HCT116 (cell line): ENCODE results near the gene FOXN3. TPM values are rescaled to one million over a fixed set of nuclear protein-coding genes. Genes with fewer than 3 reads are reported as not detected.
A peak's percentile ranks its signal among the peaks of the same experiment; 100 is the strongest.

Experiments used
- ATAC-seq: fragments of 200-7000 bp; cut with Tn5 transposase; 2 replicates; pipeline ENCODE4 v1.9.1; 2020; ENCODE audit warnings: mild to moderate bottlenecking, moderate library complexity
- BruUV-seq: library from RNA; stranded (reverse); fragments of 400-500 nt; replicated peaks from 2 replicates; lab custom pipeline; 2021; lab: Mats Ljungman, UMichigan
- CTCF ChIA-PET: fragments of 300-600 bp; sonication (Branson Sonifier 250); formaldehyde crosslinking; loops from one replicate; lab custom pipeline; 2021; ENCODE audit warnings: antibody characterized with exemption; lab: Charles Lee
- POLR2A ChIA-PET: fragments of 300-600, 350-600 bp; sonication (Branson Sonifier 250); formaldehyde crosslinking; loops from one replicate; lab custom pipeline; 2021; ENCODE audit warnings: antibody characterized with exemption; lab: Charles Lee
- RAD21 ChIA-PET, 2 experiments: fragments of 300-600 bp; sonication (Branson Sonifier 250); formaldehyde crosslinking; loops; one replicate each; lab custom pipeline; 2023; ENCODE audit warnings: low total read pairs in 2 of 2; ENCODE audit not compliant: uncharacterized antibody in 2 of 2, unreplicated experiment in 2 of 2, low non-redundant PET in 1 of 2; lab: Charles Lee
- DNase-seq: peaks from one replicate; pipeline ENCODE4 v3.0.0-alpha.2; 2010; ENCODE audit warnings: low read depth, low spot score
- H2AFZ ChIP-seq: fragments of 200-600 bp; shearing (Covaris generic), sonication (generic); 2 replicates; pipeline ENCODE4 v1.6.1; 2017; ENCODE audit warnings: low read depth, mixed run types, mixed read lengths, antibody characterized with exemption, low read length; ENCODE audit not compliant: poor library complexity, severe bottlenecking
- H3K27ac ChIP-seq: 2 replicates; pipeline ENCODE4 v1.5.1; 2012; ENCODE audit warnings: low read depth, low read length
- H3K27me3 ChIP-seq: fragments of 200-600 bp; sonication (generic); 2 replicates; pipeline ENCODE4 v1.6.1; 2016; ENCODE audit warnings: mixed run types, low read length, mixed read lengths; ENCODE audit not compliant: insufficient read depth
- H3K36me3 ChIP-seq, 2 experiments: fragments of 200-500 bp in 1 of 2; fragments of 200-600 bp in 1 of 2; sonication (Bioruptor generic) in 1 of 2; sonication (generic) in 1 of 2; 2 replicates each; pipeline versions ENCODE4 v1.5.1 to v1.6.1; 2014 to 2016; ENCODE audit warnings: low read length in 2 of 2, inconsistent platforms in 1 of 2, mixed read lengths in 1 of 2, mixed run types in 1 of 2; ENCODE audit not compliant: insufficient read depth in 2 of 2, control insufficient read depth in 1 of 2
- H3K4me1 ChIP-seq, 2 experiments: fragments of 200-600 bp in 1 of 2; sonication (generic) in 1 of 2; 2 replicates each; pipeline versions ENCODE4 v1.5.1 to v1.6.1; 2012 to 2017; ENCODE audit warnings: low read length in 2 of 2, inconsistent platforms in 1 of 2, mild to moderate bottlenecking in 1 of 2, mixed read lengths in 1 of 2, mixed run types in 1 of 2, moderate library complexity in 1 of 2; ENCODE audit not compliant: insufficient read depth in 2 of 2, control insufficient read depth in 1 of 2
- H3K4me2 ChIP-seq: fragments of 200-600 bp; sonication (generic); 2 replicates; pipeline ENCODE4 v1.6.1; 2017; ENCODE audit warnings: mixed run types, low read length, mixed read lengths
- H3K4me3 ChIP-seq, 2 experiments: fragments of 200-600 bp in 1 of 2; sonication (generic) in 1 of 2; replicated peaks in 1 of 2; 2 replicates each; pipeline ENCODE4 v1.5.1; 2011 to 2016; ENCODE audit warnings: low read length in 2 of 2, control low read depth in 1 of 2, low read depth in 1 of 2, mild to moderate bottlenecking in 1 of 2, mixed read lengths in 1 of 2, mixed run types in 1 of 2
- H3K79me2 ChIP-seq: fragments of 200-600 bp; sonication (generic); 2 replicates; pipeline ENCODE4 v1.6.1; 2017; ENCODE audit warnings: mild to moderate bottlenecking, mixed run types, low read length, moderate library complexity, mixed read lengths; ENCODE audit not compliant: insufficient read depth
- H3K9ac ChIP-seq: fragments of 200-600 bp; sonication (generic); 2 replicates; pipeline ENCODE4 v1.6.1; 2016; ENCODE audit warnings: low read length, mixed read lengths
- H3K9me2 ChIP-seq: fragments of 200-600 bp; sonication (generic), shearing (Covaris generic); 2 replicates; pipeline ENCODE4 v1.6.1; 2017; ENCODE audit warnings: mixed run types, mild to moderate bottlenecking, moderate library complexity; ENCODE audit not compliant: insufficient read depth
- H3K9me3 ChIP-seq, 2 experiments: fragments of 200-500 bp in 1 of 2; fragments of 200-600 bp in 1 of 2; sonication (Bioruptor generic) in 1 of 2; sonication (generic) in 1 of 2; 2 replicates each; pipeline ENCODE4 v1.6.1; 2014 to 2017; ENCODE audit warnings: low read length in 2 of 2, mixed read lengths in 2 of 2, inconsistent platforms in 1 of 2, low read depth in 1 of 2, mild to moderate bottlenecking in 1 of 2, mixed run types in 1 of 2, moderate library complexity in 1 of 2; ENCODE audit not compliant: control insufficient read depth in 1 of 2, insufficient read depth in 1 of 2
- H4K20me1 ChIP-seq: fragments of 200-600 bp; sonication (generic), shearing (Covaris generic); 2 replicates; pipeline ENCODE4 v1.6.1; 2017; ENCODE audit warnings: mixed run types, mild to moderate bottlenecking, moderate library complexity; ENCODE audit not compliant: insufficient read depth
- CBX3 ChIP-seq: IDR thresholded peaks from 2 replicates; pipeline ENCODE4 v1.6.1; 2012; ENCODE audit warnings: low read depth
- CEBPB ChIP-seq: IDR thresholded peaks from 2 replicates; pipeline ENCODE4 v1.6.1; 2012; ENCODE audit warnings: low read depth
- CTCF ChIP-seq, 3 experiments: fragments of 200-600 bp in 1 of 3; sonication (generic) in 1 of 3; IDR thresholded peaks in 2 of 3; conservative IDR thresholded peaks in 1 of 3; 2 replicates each; pipeline ENCODE4 v1.5.1; 2012 to 2017; ENCODE audit warnings: low read depth in 2 of 3, low read length in 2 of 3, antibody characterized with exemption in 1 of 3, borderline replicate concordance in 1 of 3, control low read depth in 1 of 3, mild to moderate bottlenecking in 1 of 3, mixed read lengths in 1 of 3, mixed run types in 1 of 3, moderate library complexity in 1 of 3; ENCODE audit not compliant: insufficient read depth in 1 of 3
- EGR1 ChIP-seq: IDR thresholded peaks from 2 replicates; pipeline ENCODE4 v1.6.1; 2012; ENCODE audit warnings: low read depth
- ELF1 ChIP-seq: IDR thresholded peaks from 2 replicates; pipeline ENCODE4 v1.6.1; 2012; ENCODE audit warnings: low read depth, borderline replicate concordance
- EZH2 ChIP-seq: fragments of 200-600 bp; sonication (generic); IDR thresholded peaks from 2 replicates; pipeline ENCODE4 v1.6.1; 2017; ENCODE audit warnings: antibody characterized with exemption, mixed run types
- FOSL1 ChIP-seq: IDR thresholded peaks from 2 replicates; pipeline ENCODE4 v1.6.1; 2012; ENCODE audit warnings: low read depth
- JUND ChIP-seq: IDR thresholded peaks from 2 replicates; pipeline ENCODE4 v1.6.1; 2012
- MAX ChIP-seq: IDR thresholded peaks from 2 replicates; pipeline ENCODE4 v1.6.1; 2012
- POLR2AphosphoS5 ChIP-seq: IDR thresholded peaks from 2 replicates; pipeline ENCODE4 v1.6.1; 2011; ENCODE audit warnings: mild to moderate bottlenecking, low read depth, low read length, moderate library complexity
- RAD21 ChIP-seq: IDR thresholded peaks from 2 replicates; pipeline ENCODE4 v1.6.1; 2012; ENCODE audit warnings: low read depth, mild to moderate bottlenecking
- REST ChIP-seq: IDR thresholded peaks from 2 replicates; pipeline ENCODE4 v1.6.1; 2012; ENCODE audit warnings: low read depth
- SIN3A ChIP-seq: IDR thresholded peaks from 2 replicates; pipeline ENCODE4 v1.6.1; 2012; ENCODE audit warnings: low read depth
- SP1 ChIP-seq: IDR thresholded peaks from 2 replicates; pipeline ENCODE4 v1.6.1; 2012; ENCODE audit warnings: low read depth
- YY1 ChIP-seq: IDR thresholded peaks from 2 replicates; pipeline ENCODE4 v1.6.1; 2011; ENCODE audit warnings: low read length, low read depth, moderate library complexity, mild to moderate bottlenecking; ENCODE audit not compliant: insufficient replicate concordance; ENCODE audit errors: extremely low read depth
- ZFX ChIP-seq: fragments of 450-650 bp; IDR thresholded peaks from 2 replicates; pipeline ENCODE4 v1.6.1; 2017
- intact Hi-C: fragments of 100-400 bp; cut with micrococcal nuclease; formaldehyde crosslinking; loops from 2 replicates; pipeline ENCODE4 v1.10.0; 2022
- total RNA-seq: library from RNA; stranded (reverse); gene quantifications from one replicate; pipeline ENCODE4 v1.2.1, GENCODE V29; 2021; ENCODE audit not compliant: unreplicated experiment

Gene FOXN3
- total RNA-seq, 1 experiment from 2014 or later: 20.0 TPM

DNA sequence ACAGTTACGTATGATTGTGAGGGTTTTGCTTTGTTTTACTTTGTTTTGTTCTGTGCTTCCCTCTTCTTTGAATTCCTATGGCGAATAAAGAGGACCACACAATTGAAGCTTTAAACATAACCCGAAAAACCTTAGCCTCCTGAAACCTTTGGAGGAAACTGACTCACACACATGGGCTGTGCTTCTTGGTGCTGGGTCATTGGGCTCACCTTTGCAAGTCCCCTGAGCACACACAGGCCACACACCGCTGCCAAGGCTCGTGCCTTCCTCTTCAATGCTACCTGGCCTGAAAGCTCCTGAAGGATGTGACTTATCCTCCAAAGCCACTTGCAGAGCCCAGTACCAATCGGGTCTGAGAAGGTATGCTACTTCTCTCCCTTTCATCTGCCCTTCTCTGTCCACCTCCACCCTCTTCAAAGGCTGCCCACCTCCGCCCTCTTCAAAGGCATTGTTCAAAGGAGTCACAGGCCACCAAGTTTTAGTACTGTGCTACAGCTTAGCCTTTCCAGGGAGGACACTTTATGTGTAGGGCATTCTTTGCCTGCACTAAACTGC lies 114.6 kb downstream of the FOXN3 start:
- CTCF ChIA-PET: no interaction called here
- POLR2A ChIA-PET: no interaction called here
- no peaks in the 10 kb centered on the region for H3K9me3 ChIP-seq
- peak overlapping the region; percentile 80 for H3K4me2 ChIP-seq
- H3K27ac ChIP-seq: peak overlapping the region; percentile 24; the same call in 1 of the 2 replicates
- H4K20me1 ChIP-seq: no peaks in the 10 kb centered on the region
- DNase-seq (peak; percentile 35), ATAC-seq (peak; percentile 77)
- TF ChIP-seq JUND (no peak), SIN3A (no peak), ELF1 (no peak), RAD21 (no peak), YY1 (no peak), EZH2 (no peak), SP1 (0 out of 2 replicates have a peak, but pooled peaks have one; percentile 20), EGR1 (peak; percentile 36; the same call in 1 of the 2 replicates), CBX3 (no peak)
- peaks cover 29 to 38% of the 10 kb centered on the region in 2 experiments for H3K4me1 ChIP-seq
- H3K79me2 ChIP-seq: no peaks in the 10 kb centered on the region
- BruUV-seq: no TSS peak
- H3K9ac ChIP-seq: no peak overlapping the region
- no peaks in the 10 kb centered on the region for H3K36me3 ChIP-seq
- H2AFZ ChIP-seq: no peak overlapping the region
- intact Hi-C loops: no loop called here
- RAD21 ChIA-PET: no interaction called here
- no peak overlapping the region for H3K4me3 ChIP-seq
- H3K27me3 ChIP-seq: no peaks in the 10 kb centered on the region
- H3K9me2 ChIP-seq: no peaks in the 10 kb centered on the region

GRCh38 chr14:89299587-89299986 lies 117.4 kb downstream of the FOXN3 start:
- H3K4me2 ChIP-seq: no peak overlapping the region
- no peaks in the 10 kb centered on the region for H3K27me3 ChIP-seq
- BruUV-seq: no TSS peak
- H3K27ac ChIP-seq: no peak overlapping the region
- H3K9me3 ChIP-seq: no peaks in the 10 kb centered on the region
- peaks cover 28 to 32% of the 10 kb centered on the region in 2 experiments for H3K4me1 ChIP-seq
- H3K36me3 ChIP-seq: no peaks in the 10 kb centered on the region
- DNase-seq (no peak), ATAC-seq (no peak)
- no peaks in the 10 kb centered on the region for H3K79me2 ChIP-seq
- H3K9ac ChIP-seq: no peak overlapping the region
- CTCF ChIA-PET: no interaction called here
- RAD21 ChIA-PET: no interaction called here
- no peak overlapping the region for H3K4me3 ChIP-seq
- no peak overlapping the region for H2AFZ ChIP-seq
- POLR2A ChIA-PET: no interaction called here
- intact Hi-C loops: no loop called here
- H3K9me2 ChIP-seq: no peaks in the 10 kb centered on the region
- H4K20me1 ChIP-seq: no peaks in the 10 kb centered on the region
- TF ChIP-seq FOSL1 (no peak), SIN3A (no peak), REST (no peak), EZH2 (no peak), CTCF (IDR thresholded peaks at IDR 0.05 in 2 of 3, conservative IDR thresholded peaks at IDR 0.05 in 1 of 3; ENCODE audit: borderline replicate concordance in 1 of 3, insufficient read depth in 1 of 3, low read depth in 2 of 3, low read length in 2 of 3) (no peak), CEBPB (no peak), POLR2AphosphoS5 (no peak), MAX (no peak), YY1 (no peak), SP1 (no peak), ZFX (no peak), EGR1 (no peak), RAD21 (no peak)
